Measurements from ENCODE around the gene FXYD6. TPM values are rescaled to one million over a fixed set of nuclear protein-coding genes. Genes with fewer than 3 reads are reported as not detected.

FXYD6 gene
- polyA plus RNA-seq, 1 of the 3 experiments (the other 2 are of a cell fraction), result 1.4 TPM

- TF ChIP-seq TCF12 (IDR thresholded peaks at IDR 0.05), result no peak
Measured at GRCh38 chr11:117839380-117839881, 37.0 kb downstream of the FXYD6 start (continued).

- H3F3A ChIP-seq (replicated peaks; ENCODE audit: insufficient read depth), result no peaks in the 10 kb centered on the region
- DNase-seq, result no peak
- no peak overlapping the region for H3K27ac ChIP-seq (ENCODE audit: low read depth in 2 of 2, low read length in 1 of 2)
- H3K4me1 ChIP-seq (ENCODE audit: control insufficient read depth in 1 of 2, insufficient read depth in 2 of 2, low read depth in 1 of 2, low read length in 1 of 2), result peaks cover 0 to 2% of the 10 kb centered on the region in 2 experiments; a peak in 1 of 4 replicates
- H3K27me3 ChIP-seq (ENCODE audit: insufficient read depth), result peaks cover 9% of the 10 kb centered on the region; the same call in 1 of the 2 replicates
- no peaks in the 10 kb centered on the region for H3K36me3 ChIP-seq (replicated peaks in 1 of 2; ENCODE audit: control insufficient read depth in 1 of 2, insufficient read depth in 2 of 2, low read length in 1 of 2)
- H2AFZ ChIP-seq (ENCODE audit: low read depth), result no peak overlapping the region
- H3K4me2 ChIP-seq, result no peak overlapping the region
- ChIA-PET CTCF (interaction anchor here (0.9 to 25.9 kb wide), 3 partner anchors 108 to 413 kb away, joined by 4 to 481 read pairs (median 6); no protein-coding TSS in a partner anchor), POLR2A (no interaction called here)
- H3K9me3 ChIP-seq, result no peaks in the 10 kb centered on the region
- no peaks in the 10 kb centered on the region for H3K9me2 ChIP-seq
- TF ChIP-seq USF2 (IDR thresholded peaks at IDR 0.05; ENCODE audit: borderline replicate concordance, low read depth, low read length), result no peak
- no peak for TF ChIP-seq CHD2 (IDR thresholded peaks at IDR 0.05; ENCODE audit: low read length, partially characterized antibody)
- TF ChIP-seq MXI1 (IDR thresholded peaks at IDR 0.05; ENCODE audit: low read depth, low read length), result no peak
- no peak for TF ChIP-seq EZH2phosphoT487 (IDR thresholded peaks at IDR 0.05; ENCODE audit: borderline replicate concordance, low read depth)
- no peak for TF ChIP-seq GATA2 (CRISPR knock-in tag; IDR thresholded peaks at IDR 0.05)
- no peak for TF ChIP-seq SIN3A (IDR thresholded peaks at IDR 0.05; ENCODE audit: borderline replicate concordance, low read depth, low read length)
- no peak for TF ChIP-seq FOSL2 (IDR thresholded peaks at IDR 0.05; ENCODE audit: borderline replicate concordance, low read depth)
- TF ChIP-seq EP300 (IDR thresholded peaks at IDR 0.05; ENCODE audit: borderline replicate concordance in 1 of 2, low read depth in 1 of 2, low read length in 1 of 2), result no peak
- no peak for TF ChIP-seq JUND (IDR thresholded peaks at IDR 0.05)
- TF ChIP-seq YY1 (IDR thresholded peaks at IDR 0.05; ENCODE audit: low read depth), result no peak
- TF ChIP-seq NRF1 (IDR thresholded peaks at IDR 0.05; ENCODE audit: low read depth, low read length), result no peak
- TF ChIP-seq, protein P1, sequence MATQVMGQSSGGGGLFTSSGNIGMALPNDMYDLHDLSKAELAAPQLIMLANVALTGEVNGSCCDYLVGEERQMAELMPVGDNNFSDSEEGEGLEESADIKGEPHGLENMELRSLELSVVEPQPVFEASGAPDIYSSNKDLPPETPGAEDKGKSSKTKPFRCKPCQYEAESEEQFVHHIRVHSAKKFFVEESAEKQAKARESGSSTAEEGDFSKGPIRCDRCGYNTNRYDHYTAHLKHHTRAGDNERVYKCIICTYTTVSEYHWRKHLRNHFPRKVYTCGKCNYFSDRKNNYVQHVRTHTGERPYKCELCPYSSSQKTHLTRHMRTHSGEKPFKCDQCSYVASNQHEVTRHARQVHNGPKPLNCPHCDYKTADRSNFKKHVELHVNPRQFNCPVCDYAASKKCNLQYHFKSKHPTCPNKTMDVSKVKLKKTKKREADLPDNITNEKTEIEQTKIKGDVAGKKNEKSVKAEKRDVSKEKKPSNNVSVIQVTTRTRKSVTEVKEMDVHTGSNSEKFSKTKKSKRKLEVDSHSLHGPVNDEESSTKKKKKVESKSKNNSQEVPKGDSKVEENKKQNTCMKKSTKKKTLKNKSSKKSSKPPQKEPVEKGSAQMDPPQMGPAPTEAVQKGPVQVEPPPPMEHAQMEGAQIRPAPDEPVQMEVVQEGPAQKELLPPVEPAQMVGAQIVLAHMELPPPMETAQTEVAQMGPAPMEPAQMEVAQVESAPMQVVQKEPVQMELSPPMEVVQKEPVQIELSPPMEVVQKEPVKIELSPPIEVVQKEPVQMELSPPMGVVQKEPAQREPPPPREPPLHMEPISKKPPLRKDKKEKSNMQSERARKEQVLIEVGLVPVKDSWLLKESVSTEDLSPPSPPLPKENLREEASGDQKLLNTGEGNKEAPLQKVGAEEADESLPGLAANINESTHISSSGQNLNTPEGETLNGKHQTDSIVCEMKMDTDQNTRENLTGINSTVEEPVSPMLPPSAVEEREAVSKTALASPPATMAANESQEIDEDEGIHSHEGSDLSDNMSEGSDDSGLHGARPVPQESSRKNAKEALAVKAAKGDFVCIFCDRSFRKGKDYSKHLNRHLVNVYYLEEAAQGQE (IDR thresholded peaks at IDR 0.05; ENCODE audit: low read depth, low read length), result no peak
- TF ChIP-seq PBX3 (IDR thresholded peaks at IDR 0.05), result no peak
- no peak for TF ChIP-seq NFIC (IDR thresholded peaks at IDR 0.05; ENCODE audit: borderline replicate concordance)
- no peak for TF ChIP-seq RFX5 (IDR thresholded peaks at IDR 0.05; ENCODE audit: low read length)
- no peak for TF ChIP-seq IRF3 (IDR thresholded peaks at IDR 0.05; ENCODE audit: low read depth, low read length)
- TF ChIP-seq TAF1 (IDR thresholded peaks at IDR 0.05; ENCODE audit: borderline replicate concordance, low read depth, low read length), result no peak
- TF ChIP-seq SMC3 (IDR thresholded peaks at IDR 0.05; ENCODE audit: low read depth, low read length), result no peak
- TF ChIP-seq ELF1 (IDR thresholded peaks at IDR 0.05), result no peak
- TF ChIP-seq, protein P2, sequence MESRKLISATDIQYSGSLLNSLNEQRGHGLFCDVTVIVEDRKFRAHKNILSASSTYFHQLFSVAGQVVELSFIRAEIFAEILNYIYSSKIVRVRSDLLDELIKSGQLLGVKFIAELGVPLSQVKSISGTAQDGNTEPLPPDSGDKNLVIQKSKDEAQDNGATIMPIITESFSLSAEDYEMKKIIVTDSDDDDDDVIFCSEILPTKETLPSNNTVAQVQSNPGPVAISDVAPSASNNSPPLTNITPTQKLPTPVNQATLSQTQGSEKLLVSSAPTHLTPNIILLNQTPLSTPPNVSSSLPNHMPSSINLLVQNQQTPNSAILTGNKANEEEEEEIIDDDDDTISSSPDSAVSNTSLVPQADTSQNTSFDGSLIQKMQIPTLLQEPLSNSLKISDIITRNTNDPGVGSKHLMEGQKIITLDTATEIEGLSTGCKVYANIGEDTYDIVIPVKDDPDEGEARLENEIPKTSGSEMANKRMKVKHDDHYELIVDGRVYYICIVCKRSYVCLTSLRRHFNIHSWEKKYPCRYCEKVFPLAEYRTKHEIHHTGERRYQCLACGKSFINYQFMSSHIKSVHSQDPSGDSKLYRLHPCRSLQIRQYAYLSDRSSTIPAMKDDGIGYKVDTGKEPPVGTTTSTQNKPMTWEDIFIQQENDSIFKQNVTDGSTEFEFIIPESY (IDR thresholded peaks at IDR 0.05; ENCODE audit: borderline replicate concordance, low read depth), result no peak
- no peak overlapping the region for H3K9ac ChIP-seq
- H3K79me2 ChIP-seq (ENCODE audit: insufficient read depth), result no peaks in the 10 kb centered on the region
- WGBS (ENCODE audit: low lambda C conversion rate), result 45% methylated on average over 8 of the region's 8 CpGs
- H3K4me3 ChIP-seq (ENCODE audit: low read depth in 2 of 2, low read length in 1 of 2), result no peak overlapping the region
- no peaks in the 10 kb centered on the region for H4K20me1 ChIP-seq (ENCODE audit: insufficient read depth)
Measured at GRCh38 chr11:117838901-117839300, 37.6 kb downstream of the FXYD6 start.
